Lower leg skin (tissue), 3 donors: ENCODE data around the gene COL10A1.

Experiments
- CTCF ChIP-seq, 3 donors: fragments of 450-650 bp; IDR thresholded peaks; one replicate each; pipeline ENCODE4 v1.5.1; 2016; ENCODE audit warnings: antibody characterized with exemption in 3 of 3, mild to moderate bottlenecking in 3 of 3, moderate library complexity in 2 of 3
- POLR2A ChIP-seq, 2 donors: fragments of 450-650 bp; IDR thresholded peaks; one replicate each; pipeline ENCODE4 v1.6.1; 2016 to 2017; ENCODE audit warnings: antibody characterized with exemption in 2 of 2, mild to moderate bottlenecking in 1 of 2, moderate library complexity in 1 of 2

GRCh38 chr6:116088946-116089345 lies 37.0 kb downstream of the COL10A1 start:
- TF ChIP-seq POLR2A (IDR thresholded peaks at IDR 0.05) (no peak), CTCF (IDR thresholded peaks at IDR 0.05) (no peak)
